ENCODE measurements around the gene LILRB2.
"Not testable (repeated sequence)": the region's sequence is repeated elsewhere in the genome, so short reads cannot be mapped to it uniquely, and the experiment has no call there.

- TF ChIP-seq, protein P1, sequence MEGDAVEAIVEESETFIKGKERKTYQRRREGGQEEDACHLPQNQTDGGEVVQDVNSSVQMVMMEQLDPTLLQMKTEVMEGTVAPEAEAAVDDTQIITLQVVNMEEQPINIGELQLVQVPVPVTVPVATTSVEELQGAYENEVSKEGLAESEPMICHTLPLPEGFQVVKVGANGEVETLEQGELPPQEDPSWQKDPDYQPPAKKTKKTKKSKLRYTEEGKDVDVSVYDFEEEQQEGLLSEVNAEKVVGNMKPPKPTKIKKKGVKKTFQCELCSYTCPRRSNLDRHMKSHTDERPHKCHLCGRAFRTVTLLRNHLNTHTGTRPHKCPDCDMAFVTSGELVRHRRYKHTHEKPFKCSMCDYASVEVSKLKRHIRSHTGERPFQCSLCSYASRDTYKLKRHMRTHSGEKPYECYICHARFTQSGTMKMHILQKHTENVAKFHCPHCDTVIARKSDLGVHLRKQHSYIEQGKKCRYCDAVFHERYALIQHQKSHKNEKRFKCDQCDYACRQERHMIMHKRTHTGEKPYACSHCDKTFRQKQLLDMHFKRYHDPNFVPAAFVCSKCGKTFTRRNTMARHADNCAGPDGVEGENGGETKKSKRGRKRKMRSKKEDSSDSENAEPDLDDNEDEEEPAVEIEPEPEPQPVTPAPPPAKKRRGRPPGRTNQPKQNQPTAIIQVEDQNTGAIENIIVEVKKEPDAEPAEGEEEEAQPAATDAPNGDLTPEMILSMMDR (IDR thresholded peaks at IDR 0.05; ENCODE audit: low read length): not testable (repeated sequence)
- TF ChIP-seq EZH2 (optimal IDR thresholded peaks at IDR 0.05; ENCODE audit: low read depth, low read length): not testable (repeated sequence)
Observed at GRCh38 chr19:54286283-54286682, 5.4 kb upstream of the LILRB2 start.

All from MM.1S (cell line).